Thyroid gland (tissue), 4 donors: Measurements from ENCODE around the gene POC1B.

Experiments used
- CTCF ChIP-seq, 6 experiments: fragments of 200-600 bp in 3 of 6; fragments of 450-650 bp in 3 of 6; sonication (generic) in 3 of 6; IDR thresholded peaks; one replicate each; pipeline ENCODE4 v1.5.1; 2016 to 2019; ENCODE audit warnings: antibody characterized with exemption in 6 of 6, mild to moderate bottlenecking in 2 of 6, inconsistent platforms in 1 of 6, moderate library complexity in 1 of 6
- POLR2A ChIP-seq, 2 donors: fragments of 450-650 bp; IDR thresholded peaks; one replicate each; pipeline ENCODE4 v1.6.1; 2017; ENCODE audit warnings: antibody characterized with exemption in 2 of 2, mild to moderate bottlenecking in 2 of 2, moderate library complexity in 1 of 2

- TF ChIP-seq CTCF (IDR thresholded peaks at IDR 0.05) (no peak), POLR2A (IDR thresholded peaks at IDR 0.05) (no peak)
These were observed 49.6 kb downstream of the POC1B start for GRCh38 chr12:89476232-89476631.
